MCF 10A (cell line): ENCODE measurements around the gene MAP6. TPM values are rescaled to one million over a fixed set of nuclear protein-coding genes. Genes with fewer than 3 reads are reported as not detected.

Experiments used
- BruUV-seq: library from RNA; stranded (reverse); fragments of 400-500 nt; replicated peaks from 2 replicates; lab custom pipeline; 2021; lab: Mats Ljungman, UMichigan
- CTCF ChIA-PET: fragments of 300-600 bp; sonication (Branson Sonifier 250); formaldehyde crosslinking; extraction: SDS; loops from one replicate; lab custom pipeline; 2021; ENCODE audit warnings: antibody characterized with exemption, inconsistent platforms; lab: Yijun Ruan, JAX
- POLR2A ChIA-PET: fragments of 300-600, 350-650 bp; sonication (Branson Sonifier 250); formaldehyde crosslinking; extraction: SDS; loops from one replicate; lab custom pipeline; 2020; ENCODE audit warnings: antibody characterized with exemption, inconsistent platforms; lab: Yijun Ruan, JAX
- DNase-seq: peaks from one replicate; pipeline ENCODE4 v3.0.0-alpha.2; 2018; ENCODE audit not compliant: unreplicated experiment
- H3K27ac Mint-ChIP-seq: one replicate; pipeline ENCODE4 v1.8.0; 2022; ENCODE audit warnings: mild to moderate bottlenecking, low read depth, mixed read lengths; ENCODE audit not compliant: unreplicated experiment
- H3K27me3 Mint-ChIP-seq: one replicate; pipeline ENCODE4 v1.8.0; 2022; ENCODE audit warnings: mixed read lengths; ENCODE audit not compliant: insufficient read depth, unreplicated experiment
- H3K36me3 Mint-ChIP-seq: one replicate; pipeline ENCODE4 v1.8.0; 2022; ENCODE audit warnings: mild to moderate bottlenecking, moderate library complexity, mixed read lengths; ENCODE audit not compliant: insufficient read depth, unreplicated experiment
- H3K4me1 Mint-ChIP-seq: one replicate; pipeline ENCODE4 v1.8.0; 2022; ENCODE audit warnings: mixed read lengths; ENCODE audit not compliant: insufficient read depth, unreplicated experiment
- H3K4me3 Mint-ChIP-seq: one replicate; pipeline ENCODE4 v1.8.0; 2022; ENCODE audit warnings: mild to moderate bottlenecking, moderate library complexity, mixed read lengths; ENCODE audit not compliant: unreplicated experiment
- H3K9me3 Mint-ChIP-seq: one replicate; pipeline ENCODE4 v1.8.0; 2022; ENCODE audit warnings: mixed read lengths; ENCODE audit not compliant: unreplicated experiment
- CTCF ChIP-seq: fragments of 200-600 bp; IDR thresholded peaks from one replicate; pipeline ENCODE4 v1.8.0; 2022; ENCODE audit warnings: antibody characterized with exemption, mild to moderate bottlenecking; ENCODE audit not compliant: unreplicated experiment
- intact Hi-C: fragments of 100-400 bp; cut with micrococcal nuclease; formaldehyde crosslinking; loops from 2 replicates; pipeline ENCODE4 v1.14.1; 2022
- total RNA-seq: library from RNA; stranded (reverse); gene quantifications from 2 replicates; pipeline ENCODE4 v1.2.3, GENCODE V29; 2022

Gene MAP6
- total RNA-seq, 1 experiment from 2014 or later, result not detected

DNA sequence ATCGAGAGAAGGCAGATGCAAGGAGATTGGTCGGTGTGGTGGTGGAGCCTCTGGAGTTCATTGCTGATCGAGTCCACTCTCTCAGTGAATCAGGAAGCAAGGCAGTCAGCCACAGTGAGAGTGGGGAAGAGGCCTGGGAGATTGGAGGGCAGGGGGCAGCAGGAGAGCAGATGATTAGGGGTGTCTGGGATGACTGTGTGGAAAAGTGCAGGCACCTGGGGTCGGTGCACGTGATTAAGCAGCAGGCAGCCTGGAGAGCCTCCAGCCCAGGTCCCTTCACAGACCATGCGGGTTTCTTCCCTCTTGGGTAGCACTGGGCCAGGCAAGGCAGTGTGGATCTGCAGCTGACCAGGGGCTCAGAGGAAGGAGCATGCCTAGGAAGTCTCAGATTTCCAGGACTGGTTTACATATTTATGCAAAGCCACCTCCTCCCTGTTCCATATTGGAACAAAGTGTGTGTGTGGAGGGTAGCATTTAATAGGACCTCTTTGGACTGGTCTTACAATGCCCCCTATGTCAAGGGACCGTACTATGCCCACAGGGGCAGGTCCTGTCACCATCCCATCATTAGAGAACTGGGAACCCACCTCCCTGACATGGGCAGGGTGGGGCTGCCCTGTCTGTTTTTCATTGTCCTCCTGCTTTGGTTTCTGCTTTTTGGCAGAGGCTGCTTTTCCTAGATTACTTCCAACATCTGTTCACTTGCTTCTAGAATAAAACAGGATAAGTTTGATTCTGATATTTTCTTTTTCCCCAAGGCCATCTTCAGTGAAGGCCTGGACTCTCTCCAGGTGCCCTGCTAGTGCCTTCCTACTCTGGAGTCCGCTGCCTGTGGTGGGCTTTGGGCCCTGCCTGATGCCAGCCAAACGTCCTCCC, 129.1 kb downstream of the MAP6 start:
- Mint-ChIP-seq H3K27me3 (no peaks in the 10 kb centered on the region), H3K27ac (no peak overlapping the region), H3K36me3 (no peaks in the 10 kb centered on the region), H3K4me1 (peaks cover 7% of the 10 kb centered on the region), H3K4me3 (no peak overlapping the region), H3K9me3 (no peaks in the 10 kb centered on the region)
- CTCF ChIA-PET, result interaction anchor here (0.6 to 12.6 kb wide), 4 partner anchors 7 to 97 kb away, joined by 4 to 284 read pairs (median 5); no protein-coding TSS in a partner anchor
- no peak for DNase-seq
- intact Hi-C loops, result no loop called here
- no peak for TF ChIP-seq CTCF
- POLR2A ChIA-PET, result no interaction called here
- BruUV-seq, result no TSS peak

- TF ChIP-seq CTCF, result no peak
- Mint-ChIP-seq H3K9me3 (no peaks in the 10 kb centered on the region), H3K4me3 (no peak overlapping the region), H3K27ac (no peak overlapping the region), H3K27me3 (no peaks in the 10 kb centered on the region), H3K36me3 (no peaks in the 10 kb centered on the region), H3K4me1 (peaks cover 7% of the 10 kb centered on the region)
- ChIA-PET CTCF (interaction anchor here (0.8 to 12.6 kb wide), 2 partner anchors 8 to 96 kb away, joined by 4 to 284 read pairs; no protein-coding TSS in a partner anchor), POLR2A (no interaction called here)
- no TSS peak for BruUV-seq
- DNase-seq, result no peak
- intact Hi-C loops, result no loop called here
These were observed 130.5 kb downstream of the MAP6 start for GRCh38 chr11:75538150-75538942.

DNA sequence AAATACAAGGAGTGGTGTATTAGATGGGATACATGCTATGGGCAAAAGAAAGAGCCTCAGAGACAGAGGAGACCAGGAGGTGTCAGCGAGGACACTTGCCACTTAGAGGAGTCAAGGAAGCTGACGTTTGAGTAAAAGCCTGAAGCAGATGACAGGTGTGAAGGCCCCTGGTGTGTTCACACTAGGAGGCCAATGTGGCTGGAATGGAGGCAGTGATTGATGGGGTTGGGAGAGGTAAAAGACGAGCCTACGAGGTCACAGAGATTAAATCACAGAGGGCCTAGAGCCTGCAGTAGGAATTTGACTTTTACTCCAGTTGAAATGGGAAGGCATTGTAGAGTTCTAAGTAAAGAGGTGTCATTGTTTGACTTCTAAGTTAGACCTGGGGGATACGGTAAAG, 131.1 kb downstream of the MAP6 start:
- no peak overlapping the region for H3K27ac Mint-ChIP-seq
- H3K4me3 Mint-ChIP-seq, result no peak overlapping the region
- no peaks in the 10 kb centered on the region for H3K36me3 Mint-ChIP-seq
- DNase-seq, result no peak
- no TSS peak for BruUV-seq
- POLR2A ChIA-PET, result no interaction called here
- CTCF ChIA-PET, result interaction anchor here (12.6 kb wide), 1 partner anchor 95 kb away, joined by 284 read pairs; no protein-coding TSS in a partner anchor
- intact Hi-C loops, result no loop called here
- no peaks in the 10 kb centered on the region for H3K9me3 Mint-ChIP-seq
- H3K27me3 Mint-ChIP-seq, result no peaks in the 10 kb centered on the region
- peaks cover 7% of the 10 kb centered on the region for H3K4me1 Mint-ChIP-seq
- TF ChIP-seq CTCF, result no peak

Other genes with a start within 250 kb of the MAP6 start
- gene KLHL35, start 235.8 kb downstream of the MAP6 start, total RNA-seq, result not detected in 2 replicates
- 5.6 and 5.7 TPM in 2 replicates for gene GDPD5, start 143.1 kb downstream of the MAP6 start, total RNA-seq
- gene SERPINH1, start 106.8 kb downstream of the MAP6 start, total RNA-seq, result 80.5 TPM in 2 replicates
- not detected in 2 replicates for gene MOGAT2, start 48.8 kb upstream of the MAP6 start, total RNA-seq
- 6.4 and 7.3 TPM in 2 replicates for gene DGAT2, start 99.7 kb upstream of the MAP6 start, total RNA-seq
- 12.4 and 16.1 TPM in 2 replicates for gene UVRAG, start 146.2 kb upstream of the MAP6 start, total RNA-seq